Erythroblast (primary cell): ENCODE data around the gene BABAM2.

Experiments used
- DNase-seq, 2 experiments: peaks; one replicate each; lab custom pipeline; 2025; lab: John Stamatoyannopoulos, UW
- GATA1 ChIP-seq: IDR thresholded peaks from 2 replicates; pipeline ENCODE4 v1.6.1; 2011; ENCODE audit warnings: low read depth, mild to moderate bottlenecking, control low read depth, low read length, moderate library complexity
- POLR2A ChIP-seq: IDR thresholded peaks from 2 replicates; pipeline ENCODE4 v1.6.1; 2011; ENCODE audit warnings: mild to moderate bottlenecking, low read length

BABAM2 gene

DNA sequence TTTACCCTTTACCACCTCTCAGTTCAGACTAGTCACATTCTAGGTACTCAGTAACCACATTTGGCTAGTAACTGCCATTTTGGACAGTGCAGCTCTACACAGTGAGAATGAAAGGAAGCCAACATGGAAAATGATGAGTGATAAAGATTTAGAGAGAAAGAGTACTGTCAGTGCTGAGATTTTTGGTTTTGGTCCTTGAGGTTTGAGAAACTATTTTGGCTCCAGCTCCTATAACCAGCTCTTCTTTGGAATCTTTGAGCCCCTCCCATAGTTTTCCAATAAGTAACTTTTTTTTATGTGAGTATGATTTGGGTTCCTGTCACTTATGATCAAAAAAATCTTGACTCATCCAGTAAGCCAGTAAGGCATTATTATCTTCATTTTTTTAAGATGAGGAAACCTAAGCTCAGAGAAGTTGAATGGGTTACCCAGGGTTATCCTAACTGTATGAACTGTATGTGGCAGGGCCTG lies 173.0 kb downstream of the BABAM2 start:
- no peak for TF ChIP-seq GATA1
- TF ChIP-seq POLR2A: no peak
- DNase-seq: no peak

DNA sequence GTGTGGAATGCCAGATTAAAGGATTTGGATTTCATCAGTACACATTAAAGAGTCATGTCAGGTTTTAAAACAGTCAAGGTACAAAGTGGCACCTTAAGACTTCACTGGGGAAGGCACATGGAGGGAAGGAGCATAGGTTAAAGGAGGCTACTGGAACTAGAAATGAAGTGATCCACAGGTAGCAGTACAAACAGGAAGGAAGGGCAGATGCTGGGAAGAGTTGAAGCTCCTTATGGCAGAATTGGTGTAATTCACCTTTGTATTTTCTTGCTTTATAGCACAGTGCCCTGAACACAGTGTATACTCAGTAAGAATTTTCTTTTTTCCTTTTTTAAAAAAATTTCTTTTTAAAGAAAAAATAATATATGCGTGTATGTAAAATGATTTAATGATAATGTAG lies 177.1 kb downstream of the BABAM2 start:
- TF ChIP-seq GATA1: no peak
- TF ChIP-seq POLR2A: no peak
- DNase-seq: no peak

DNA sequence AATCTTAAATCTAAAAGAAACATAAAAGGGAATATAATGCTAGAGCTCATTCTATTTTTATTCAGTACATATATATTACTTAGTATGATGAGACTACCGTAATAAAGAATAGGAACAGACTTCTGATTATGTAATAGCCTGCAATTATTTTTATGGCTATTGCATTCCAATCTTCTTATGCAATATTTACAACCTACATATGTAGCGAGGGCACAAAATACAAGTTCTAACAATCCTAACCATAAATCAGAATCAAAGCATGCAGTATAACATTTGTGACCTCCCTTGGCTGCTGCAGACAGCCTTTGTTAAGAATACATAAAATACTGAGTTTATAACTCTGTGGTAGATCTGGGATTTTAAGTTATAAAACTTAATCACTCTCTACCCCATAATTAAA lies 177.6 kb downstream of the BABAM2 start:
- TF ChIP-seq GATA1: no peak
- TF ChIP-seq POLR2A: no peak

GRCh38 chr2:28068527-28068926 lies 178.0 kb downstream of the BABAM2 start:
- TF ChIP-seq GATA1 (no peak), POLR2A (no peak)
- DNase-seq: no peak

More for the DNA sequence above, 177.6 kb downstream of the BABAM2 start:
- DNase-seq: no peak

DNA sequence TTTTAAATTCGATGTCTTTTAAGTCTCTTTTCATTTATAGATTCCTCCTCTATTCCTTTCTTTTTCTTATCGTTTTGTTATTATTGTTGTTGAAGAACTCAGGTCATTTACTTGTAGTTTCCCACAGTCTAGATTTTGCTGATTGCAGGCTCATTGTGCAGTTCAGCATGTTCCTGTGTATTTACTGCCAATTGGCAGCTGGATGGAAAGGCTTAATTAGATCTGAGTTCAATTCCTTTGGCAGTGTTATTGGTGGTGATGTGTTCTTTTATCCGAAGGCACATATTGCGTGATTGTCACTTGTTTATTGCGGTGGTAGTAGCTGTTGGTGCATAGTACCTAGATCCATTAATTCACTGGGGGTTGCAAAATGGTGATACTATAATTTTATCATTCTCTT lies 180.7 kb downstream of the BABAM2 start:
- TF ChIP-seq POLR2A (no peak), GATA1 (no peak)

DNA sequence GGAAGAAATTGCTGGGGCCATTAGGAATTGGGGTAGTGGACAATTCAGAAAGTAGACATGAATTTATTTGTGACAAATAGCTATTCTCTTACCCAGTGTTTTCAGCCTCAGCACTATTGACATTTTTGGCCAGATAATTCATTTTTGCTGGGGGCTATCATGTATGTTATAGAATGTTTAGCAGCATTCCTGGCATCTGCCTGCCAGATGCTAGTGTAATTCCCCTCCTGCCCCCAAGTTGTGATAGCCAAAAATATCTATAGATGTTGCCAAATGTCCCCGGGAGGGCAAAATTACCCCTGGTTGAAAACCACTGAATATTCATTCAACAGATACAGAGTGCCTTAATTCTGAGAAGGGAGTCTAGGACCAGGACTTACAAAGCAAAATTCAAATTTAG lies 183.6 kb downstream of the BABAM2 start:
- DNase-seq: no peak

More for the DNA sequence above, 180.7 kb downstream of the BABAM2 start:
- DNase-seq: no peak

DNA sequence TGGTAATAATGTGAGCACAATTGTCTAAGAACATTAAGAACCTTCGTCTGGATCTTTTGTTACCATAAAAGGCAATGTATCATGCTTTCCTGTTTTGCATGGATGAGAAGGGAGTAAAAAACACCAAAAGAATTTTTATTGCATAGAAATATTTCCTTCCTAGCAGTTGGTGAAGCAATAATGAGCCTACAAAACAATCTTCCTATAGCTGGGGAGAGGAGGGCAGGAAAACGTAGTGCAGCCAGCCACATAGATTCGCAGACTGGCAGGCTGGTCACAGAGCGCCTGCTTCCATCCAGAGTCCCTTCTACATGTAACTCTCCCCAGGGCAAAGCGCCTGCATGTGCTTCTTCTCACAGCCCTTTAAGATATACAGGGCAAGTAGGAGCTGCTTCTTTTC lies 190.4 kb downstream of the BABAM2 start:
- no peak for DNase-seq
- TF ChIP-seq GATA1 (no peak), POLR2A (no peak)

More for the DNA sequence above, 183.6 kb downstream of the BABAM2 start:
- TF ChIP-seq POLR2A (no peak), GATA1 (no peak)

GRCh38 chr2:28082131-28082530 lies 191.6 kb downstream of the BABAM2 start:
- no peak for DNase-seq
- no peak for TF ChIP-seq POLR2A
- TF ChIP-seq GATA1: no peak

DNA sequence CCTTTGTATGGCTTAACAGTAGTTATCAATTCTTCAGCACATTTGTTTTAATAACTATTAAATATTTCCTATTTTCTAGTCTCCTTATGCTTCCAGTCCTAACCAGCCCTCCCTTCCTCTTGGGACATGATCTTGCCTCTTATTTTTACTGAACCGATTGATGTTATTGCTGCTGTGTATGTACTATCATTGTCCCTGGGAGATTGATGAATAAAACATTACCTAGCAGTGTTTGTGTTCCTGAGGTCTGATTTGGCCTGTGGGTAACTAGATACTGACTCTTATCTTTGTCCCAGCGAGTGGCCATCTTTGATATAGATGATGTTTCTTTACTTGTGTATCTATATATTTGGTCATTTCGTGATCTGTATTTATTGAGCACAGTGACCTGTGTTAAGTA lies 192.9 kb downstream of the BABAM2 start:
- no peak for TF ChIP-seq POLR2A
- TF ChIP-seq GATA1: no peak
- no peak for DNase-seq

DNA sequence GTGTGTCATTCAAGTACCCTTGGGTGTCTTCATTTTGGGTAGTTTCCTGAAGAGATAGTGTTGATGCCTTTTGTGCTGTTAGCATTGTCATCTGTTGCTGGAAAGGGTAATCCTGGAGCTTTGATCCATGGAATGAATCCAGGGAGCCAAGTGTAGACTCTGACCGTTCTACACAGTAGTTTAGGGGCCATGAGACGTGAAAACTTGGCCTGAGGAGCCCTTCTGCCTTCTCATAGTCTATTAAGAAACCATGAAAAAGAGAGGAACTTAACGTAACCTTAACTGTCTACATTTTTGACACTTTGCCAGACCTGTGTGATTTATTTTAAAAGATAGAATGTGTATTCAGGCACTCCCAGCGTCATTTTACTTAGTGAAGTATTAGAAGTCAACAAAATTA lies 194.0 kb downstream of the BABAM2 start:
- TF ChIP-seq GATA1 (no peak), POLR2A (no peak)
- no peak for DNase-seq

GRCh38 chr2:28085201-28085600 lies 194.7 kb downstream of the BABAM2 start:
- DNase-seq: no peak
- TF ChIP-seq POLR2A (no peak), GATA1 (no peak)

DNA sequence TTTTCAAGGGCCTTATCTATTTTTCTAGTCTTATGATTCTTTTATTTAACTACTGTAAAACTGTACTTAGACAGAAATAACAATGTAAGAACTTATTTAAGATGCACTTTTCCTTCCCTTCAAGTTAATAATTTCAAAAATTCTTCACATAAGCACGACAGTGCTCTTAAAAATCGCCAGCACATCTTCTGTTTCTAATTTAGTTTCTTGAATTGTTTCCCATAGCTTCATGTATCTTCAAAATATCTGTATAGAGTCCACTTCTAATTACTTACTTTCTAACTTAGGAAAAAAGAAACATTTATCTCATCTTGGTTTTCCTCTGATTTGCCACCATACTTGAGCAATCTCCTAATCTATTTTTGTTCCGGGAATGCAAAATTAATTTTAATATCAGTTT lies 196.1 kb downstream of the BABAM2 start:
- TF ChIP-seq GATA1: no peak
- DNase-seq: no peak

DNA sequence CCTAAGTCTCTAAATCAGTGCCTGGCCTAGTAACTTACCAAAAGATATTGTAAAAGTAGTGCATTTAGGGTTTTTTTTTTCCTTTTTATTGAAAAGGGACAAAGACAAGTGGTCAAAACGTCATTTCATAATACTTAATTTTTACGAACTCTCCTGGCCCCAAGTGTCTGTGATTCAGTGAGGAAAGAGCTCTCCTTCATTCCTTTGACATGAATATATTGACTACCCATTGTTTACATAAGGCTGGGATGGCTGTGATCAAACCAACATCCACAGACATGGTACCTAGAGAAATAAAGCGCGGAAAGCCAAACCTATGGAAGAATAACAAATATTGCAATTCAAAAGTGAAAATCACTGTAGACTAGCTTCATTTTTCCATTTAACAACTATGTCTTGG lies 198.4 kb downstream of the BABAM2 start:
- TF ChIP-seq GATA1 (no peak), POLR2A (no peak)
- DNase-seq: no peak

DNA sequence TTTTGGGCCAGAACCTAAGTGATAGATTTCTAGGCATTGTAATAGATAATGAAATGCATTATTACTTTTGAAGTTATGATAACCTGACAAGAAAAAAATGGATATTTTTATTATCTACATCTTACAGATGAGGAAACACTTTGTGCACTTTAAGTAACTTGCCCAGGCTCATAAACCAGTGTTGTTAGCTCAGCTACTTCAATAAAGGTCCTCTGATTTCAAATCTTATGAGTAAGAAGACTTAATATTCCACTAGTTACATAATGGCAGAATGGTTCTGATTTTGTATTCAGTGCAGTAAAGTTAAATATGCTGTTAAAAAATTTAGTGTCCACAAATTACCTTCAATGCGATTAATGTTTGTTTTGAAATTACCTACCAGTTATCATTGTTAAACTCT lies 199.0 kb downstream of the BABAM2 start:
- no peak for TF ChIP-seq POLR2A
- TF ChIP-seq GATA1: no peak
- no peak for DNase-seq

DNA sequence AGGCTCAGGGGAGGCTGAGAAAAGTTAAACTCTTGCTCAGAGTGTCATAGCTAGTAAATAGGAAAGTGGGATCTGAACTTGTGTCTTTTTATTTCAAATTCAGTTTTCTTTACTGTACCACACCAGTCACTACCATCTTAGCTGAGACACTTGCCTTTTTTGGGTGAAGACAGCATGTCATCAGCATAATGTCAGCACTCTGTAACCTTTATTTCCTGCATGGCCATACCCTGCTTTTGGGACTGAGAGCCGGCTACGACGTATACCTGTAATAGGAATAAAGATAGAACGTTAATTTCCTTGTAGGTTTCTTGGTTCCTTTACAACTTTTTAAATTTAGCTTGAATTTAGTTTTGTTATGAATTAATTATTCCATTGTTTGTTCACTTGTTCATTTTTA lies 202.8 kb downstream of the BABAM2 start:
- no peak for TF ChIP-seq POLR2A
- TF ChIP-seq GATA1: no peak
- DNase-seq: no peak
